GM12873 (cell line): ENCODE results near the gene UQCR10.
A peak's percentile ranks its signal among the peaks of the same experiment; 100 is the strongest.

Experiments
- TF ChIP-seq, protein P1 (sequence below): IDR thresholded peaks from 2 replicates; pipeline ENCODE4 v1.5.1; 2012; ENCODE audit warnings: low read depth, mild to moderate bottlenecking, moderate library complexity, low read length, control low read depth; ENCODE audit not compliant: insufficient read depth; ENCODE audit errors: missing control alignments

The UQCR10 gene

DNA sequence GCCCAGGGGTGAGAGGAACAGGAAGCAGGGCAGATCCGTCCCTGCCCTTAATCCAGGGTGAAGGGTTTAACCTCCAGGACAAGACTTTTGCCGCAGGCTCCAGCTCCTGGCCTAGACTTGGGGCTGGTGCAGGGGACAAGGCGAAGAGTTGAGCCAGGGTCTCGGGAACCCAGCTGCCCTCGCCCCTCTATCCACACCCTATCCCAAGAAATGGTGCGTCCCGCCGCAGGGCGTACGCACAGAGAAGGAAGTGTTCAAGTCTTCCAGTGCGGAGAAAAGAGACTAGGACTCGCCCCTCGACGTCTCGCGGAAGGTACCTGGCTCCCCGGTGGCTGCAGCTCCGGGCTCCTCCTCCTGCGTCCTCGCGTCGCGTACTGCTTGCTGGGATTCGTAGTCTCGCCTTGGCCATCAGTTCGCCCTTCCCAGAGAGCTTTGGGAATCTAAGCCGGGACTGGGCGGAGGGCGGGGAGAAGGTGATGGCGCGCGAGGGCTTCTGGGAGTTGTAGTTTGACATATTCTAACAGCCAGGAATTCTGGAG, 468 bp upstream of the UQCR10 start, which contains the start of gene ZMAT5:
Gene ZMAT5 (minus strand): TSS at position 376 of the 539 bp plus-strand sequence. CDS start 18,463 bp downstream, outside the sequence.
- TF ChIP-seq, protein P1, sequence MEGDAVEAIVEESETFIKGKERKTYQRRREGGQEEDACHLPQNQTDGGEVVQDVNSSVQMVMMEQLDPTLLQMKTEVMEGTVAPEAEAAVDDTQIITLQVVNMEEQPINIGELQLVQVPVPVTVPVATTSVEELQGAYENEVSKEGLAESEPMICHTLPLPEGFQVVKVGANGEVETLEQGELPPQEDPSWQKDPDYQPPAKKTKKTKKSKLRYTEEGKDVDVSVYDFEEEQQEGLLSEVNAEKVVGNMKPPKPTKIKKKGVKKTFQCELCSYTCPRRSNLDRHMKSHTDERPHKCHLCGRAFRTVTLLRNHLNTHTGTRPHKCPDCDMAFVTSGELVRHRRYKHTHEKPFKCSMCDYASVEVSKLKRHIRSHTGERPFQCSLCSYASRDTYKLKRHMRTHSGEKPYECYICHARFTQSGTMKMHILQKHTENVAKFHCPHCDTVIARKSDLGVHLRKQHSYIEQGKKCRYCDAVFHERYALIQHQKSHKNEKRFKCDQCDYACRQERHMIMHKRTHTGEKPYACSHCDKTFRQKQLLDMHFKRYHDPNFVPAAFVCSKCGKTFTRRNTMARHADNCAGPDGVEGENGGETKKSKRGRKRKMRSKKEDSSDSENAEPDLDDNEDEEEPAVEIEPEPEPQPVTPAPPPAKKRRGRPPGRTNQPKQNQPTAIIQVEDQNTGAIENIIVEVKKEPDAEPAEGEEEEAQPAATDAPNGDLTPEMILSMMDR = no peak

DNA sequence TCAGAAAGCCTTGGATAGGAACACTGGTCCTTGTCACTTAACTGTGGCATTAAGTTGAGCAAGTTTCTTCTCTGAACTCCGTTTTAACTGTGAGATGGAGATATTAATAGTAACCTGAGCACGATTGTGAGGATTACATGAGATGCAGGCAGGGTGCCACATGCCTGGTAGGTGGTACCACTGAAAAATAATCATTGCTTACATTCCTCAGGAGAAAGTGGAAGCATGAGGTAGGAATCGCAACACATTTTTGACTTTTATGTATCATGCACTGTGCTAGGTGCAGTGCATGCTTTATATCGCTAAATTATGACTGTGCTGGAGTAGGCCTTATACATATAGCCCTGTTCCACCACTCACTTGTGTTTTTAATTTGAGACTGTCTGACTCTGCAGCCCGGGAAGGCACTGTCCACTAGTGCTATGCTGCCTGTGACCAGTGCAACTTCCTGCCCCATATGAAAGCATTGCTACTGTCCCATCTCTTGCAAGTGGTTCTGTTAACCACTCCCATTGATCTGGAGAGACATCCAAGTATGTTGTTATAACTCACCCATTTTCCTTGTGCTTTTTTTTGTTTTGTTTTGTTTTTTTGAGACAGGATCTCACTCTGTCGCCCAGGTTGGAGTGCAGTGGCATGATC, 1.0 kb downstream of the UQCR10 start:
- TF ChIP-seq, protein P1 = no peak

DNA sequence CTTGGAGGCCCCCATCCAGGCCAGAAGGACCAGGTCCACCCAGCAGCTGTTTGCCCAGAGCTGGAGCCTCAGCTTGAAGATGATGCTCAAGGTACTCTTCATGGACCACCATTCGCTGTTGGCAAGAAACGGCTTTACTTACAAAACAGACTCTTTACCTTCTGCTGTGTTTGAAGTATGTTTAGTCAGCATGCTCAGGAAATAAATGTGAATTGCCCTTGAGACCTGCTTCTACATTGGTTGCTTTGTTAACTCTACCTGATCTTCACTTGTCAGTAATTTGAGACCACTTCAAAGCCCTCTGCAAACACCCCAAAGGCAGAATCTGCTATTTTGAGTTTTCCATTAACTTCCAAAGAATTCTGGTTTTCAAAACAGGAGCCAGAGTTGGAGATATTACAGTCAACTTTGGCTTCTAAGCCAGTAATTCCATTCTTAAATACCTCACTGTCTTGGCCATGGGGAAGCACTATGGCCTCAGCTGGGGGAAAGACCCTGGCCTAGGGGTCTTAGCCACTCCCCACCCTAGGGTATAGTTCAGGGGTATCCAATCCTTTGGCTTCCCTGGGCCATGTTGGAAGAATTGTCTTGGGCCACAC, 2.7 kb downstream of the UQCR10 start:
- TF ChIP-seq, protein P1 = no peak

DNA sequence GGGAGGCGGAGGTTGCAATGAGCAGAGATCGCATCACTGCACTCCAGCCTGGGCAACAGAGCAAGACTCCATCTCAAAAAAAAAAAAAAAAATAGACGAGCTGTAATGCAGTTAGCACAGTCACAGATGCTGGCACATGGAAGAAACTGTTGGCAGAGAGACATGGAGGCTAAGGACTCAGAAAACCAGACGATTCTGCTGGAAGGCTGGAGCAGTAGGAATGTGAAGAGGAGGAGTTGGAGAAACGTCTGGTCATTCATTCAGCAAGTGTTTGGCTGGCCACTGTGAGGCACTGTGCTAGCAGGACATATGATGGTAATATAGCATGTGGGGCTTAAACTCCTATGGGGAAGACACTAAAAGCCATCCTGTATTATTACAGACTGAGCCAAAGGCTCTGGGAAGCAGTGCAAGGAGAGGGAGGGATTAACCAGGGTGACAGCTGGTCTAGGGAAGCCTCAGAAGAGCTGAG, 5.0 kb downstream of the UQCR10 start:
- TF ChIP-seq, protein P1 = peak; percentile 36

DNA sequence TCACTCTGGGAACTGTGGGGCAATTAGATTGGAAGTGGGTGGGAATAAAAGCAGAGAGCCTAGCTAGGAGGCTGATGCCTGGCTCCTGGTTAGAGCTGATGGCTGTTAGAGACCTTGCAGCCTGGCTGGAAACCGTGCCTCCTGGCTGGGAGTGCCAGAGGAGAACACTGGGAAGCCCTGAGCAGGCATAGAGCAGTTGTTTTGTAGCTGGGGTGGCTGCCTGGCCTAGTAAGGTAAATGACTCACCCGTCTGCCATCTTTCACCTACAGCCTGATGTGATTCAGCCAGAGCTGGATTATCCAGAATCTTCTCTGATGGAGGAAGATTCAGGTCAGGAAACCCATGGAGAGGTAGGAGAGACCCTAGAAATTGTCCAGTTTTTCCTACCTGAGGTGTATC, 6.1 kb downstream of the UQCR10 start:
- TF ChIP-seq, protein P1 = no peak

DNA sequence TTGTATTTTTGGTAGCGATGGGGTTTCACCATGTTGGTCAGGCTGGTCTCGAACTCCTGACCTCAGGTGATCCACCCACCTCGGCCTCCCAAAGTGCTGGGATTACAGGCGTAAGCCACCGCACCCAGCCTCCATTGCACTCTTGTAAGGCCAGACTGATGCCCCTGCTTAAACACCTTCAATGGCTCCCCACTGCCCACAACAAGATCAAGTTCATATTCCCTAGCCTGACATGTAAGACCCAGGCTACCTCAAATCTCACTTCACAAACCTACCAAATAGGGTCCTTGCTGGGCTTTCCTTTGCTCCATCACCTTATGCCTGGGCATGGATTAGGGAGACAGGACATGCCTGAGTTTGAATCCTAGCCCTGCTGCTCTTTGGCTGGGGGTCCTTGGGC, 13.1 kb downstream of the UQCR10 start:
- TF ChIP-seq, protein P1 = no peak
